ENCODE data around the gene RPS2. TPM values are rescaled to one million over a fixed set of nuclear protein-coding genes. Genes with fewer than 3 reads are reported as not detected.
A peak's percentile ranks its signal among the peaks of the same experiment; 100 is the strongest.

The RPS2 gene
- total RNA-seq, 1 experiment from 2014 or later, result 3,874 TPM

- Histone ChIP-seq H2BK15ac (ENCODE audit: low read depth, low read length) (no peak overlapping the region), H3K9ac (ENCODE audit: extremely low read depth, insufficient read length, low read length) (no peak overlapping the region), H3K14ac (ENCODE audit: insufficient read depth, low read length) (no peak overlapping the region), H3T11ph (ENCODE audit: low read length) (no peak overlapping the region), H3K79me1 (ENCODE audit: insufficient read depth, low read depth, low read length, poor library complexity, severe bottlenecking) (peaks cover 5% of the 10 kb centered on the region), H3K4ac (ENCODE audit: low read depth, low read length) (no peak overlapping the region), H3K4me1 (ENCODE audit: insufficient read depth, low read length) (no peaks in the 10 kb centered on the region), H3K18ac (ENCODE audit: insufficient read length, low read depth, low read length) (no peak overlapping the region), H2BK120ac (ENCODE audit: low read depth, low read length, poor library complexity, severe bottlenecking) (no peak overlapping the region), H2BK12ac (ENCODE audit: insufficient read length, low read depth, low read length) (no peak overlapping the region), H4K8ac (replicated peaks; ENCODE audit: insufficient read length, low read depth, low read length) (no peak overlapping the region), H2AK5ac (ENCODE audit: insufficient read length, low read length) (no peak overlapping the region), H3K56ac (ENCODE audit: insufficient read length, low read depth, low read length) (no peak overlapping the region), H3K23me2 (ENCODE audit: insufficient read length, low read depth, low read length, poor library complexity, severe bottlenecking) (peaks cover 8% of the 10 kb centered on the region), H3K9me3 (ENCODE audit: control insufficient read depth, low read depth, low read length) (no peaks in the 10 kb centered on the region), H2BK20ac (ENCODE audit: low read depth, low read length, poor library complexity, severe bottlenecking) (no peak overlapping the region), H3K23ac (ENCODE audit: insufficient read length, low read depth, low read length) (no peak overlapping the region), H4K20me1 (ENCODE audit: control insufficient read depth, insufficient read depth, insufficient read length) (no peaks in the 10 kb centered on the region), H3K27ac (ENCODE audit: insufficient read length, low read depth, low read length) (no peak overlapping the region), H4K5ac (ENCODE audit: insufficient read length, low read depth, low read length) (no peak overlapping the region), H2BK5ac (ENCODE audit: insufficient read length, low read length) (no peak overlapping the region), H3K27me3 (ENCODE audit: insufficient read depth, low read length) (no peaks in the 10 kb centered on the region), H4K91ac (ENCODE audit: insufficient read length, low read depth, low read length) (no peak overlapping the region), H2AFZ (ENCODE audit: low read length) (no peak overlapping the region), H3K79me2 (ENCODE audit: insufficient read depth, low read length) (peaks cover 6% of the 10 kb centered on the region; the same call in 1 of the 2 replicates), H3K4me2 (ENCODE audit: insufficient read depth, insufficient read length, low read length) (no peak overlapping the region)
- H3K4me3 Mint-ChIP-seq, result peak overlapping the region; percentile 41 to 96; a peak in 4 of 5 replicates
- no peak overlapping the region for H3K27ac Mint-ChIP-seq
- WGBS (ENCODE audit: extremely low coverage, insufficient read length, low lambda C conversion rate), result no CpG with 5 or more reads among the region's 16 CpGs
- H3K36me3 Mint-ChIP-seq (ENCODE audit: insufficient read depth in 1 of 3, low read depth in 3 of 3), result peaks cover 10 to 27% (median 25%) of the 10 kb centered on the region in 3 experiments
- peaks cover 8 to 14% of the 10 kb centered on the region in 2 experiments for H3K4me1 Mint-ChIP-seq
- no peak for TF ChIP-seq CTCF (conservative IDR thresholded peaks at IDR 0.05)
- no peaks in the 10 kb centered on the region; a peak in 1 of 5 replicates for H3K9me3 Mint-ChIP-seq
- no peak for DNase-seq
- H3K27me3 Mint-ChIP-seq (ENCODE audit: low read depth), result no peaks in the 10 kb centered on the region
Observed at GRCh38 chr16:1973461-1974156, 9.0 kb upstream of the RPS2 start.

All from H9 (cell line).